ENCODE results near the gene ANOS1.

- TF ChIP-seq CTCF (conservative IDR thresholded peaks at IDR 0.05): no peak
- no peak for TF ChIP-seq EZH2 (IDR thresholded peaks at IDR 0.05; ENCODE audit: low read depth)
Observed at GRCh38 chrX:8657883-8658282, 74.1 kb downstream of the ANOS1 start.

Measured in PC-9 (cell line).